Endothelial cell of umbilical vein (primary cell): Measurements from ENCODE around the gene APOB. TPM values are rescaled to one million over a fixed set of nuclear protein-coding genes. Genes with fewer than 3 reads are reported as not detected.

Experiments used
- BruUV-seq: library from RNA; stranded (reverse); fragments of 400-500 nt; replicated peaks from 2 replicates; lab custom pipeline; 2021; lab: Mats Ljungman, UMichigan
- CTCF ChIA-PET: fragments of 300-600, 350-600 bp; sonication (Branson Sonifier 250); formaldehyde crosslinking; loops from one replicate; lab custom pipeline; 2021; ENCODE audit warnings: antibody characterized with exemption, inconsistent platforms; lab: Charles Lee
- POLR2A ChIA-PET: fragments of 300-600, 350-600 bp; sonication (Branson Sonifier 250); formaldehyde crosslinking; loops from one replicate; lab custom pipeline; 2021; ENCODE audit warnings: antibody characterized with exemption, inconsistent platforms; lab: Charles Lee
- DNase-seq: peaks from one replicate; pipeline ENCODE4 v3.0.0-alpha.2; 2011; ENCODE audit warnings: low read depth, low spot score
- FAIRE-seq: peaks from 2 replicates; lab custom pipeline; 2011; peaks lifted over from hg19 to GRCh38; lab: Jason Lieb, UNC
- H2AFZ ChIP-seq: 2 replicates; pipeline ENCODE4 v1.6.0; 2012; ENCODE audit warnings: low read depth, low read length, control low read depth, inconsistent platforms
- H3K27ac ChIP-seq: 2 replicates; pipeline ENCODE4 v1.5.1; 2011; ENCODE audit warnings: low read depth, mild to moderate bottlenecking, control low read depth, low read length, moderate library complexity; ENCODE audit not compliant: insufficient read depth
- H3K27me3 ChIP-seq, 2 experiments: 2 replicates each; pipeline versions ENCODE4 v1.6.0 to v1.6.1; 2011; ENCODE audit warnings: low read length in 2 of 2, mixed read lengths in 1 of 2; ENCODE audit not compliant: control insufficient read depth in 2 of 2, insufficient read depth in 2 of 2
- H3K36me3 ChIP-seq, 2 experiments: 2 replicates in 1 of 2; 3 replicates in 1 of 2; pipeline ENCODE4 v1.5.1; 2011; ENCODE audit warnings: low read length in 2 of 2, mild to moderate bottlenecking in 1 of 2, moderate library complexity in 1 of 2; ENCODE audit not compliant: control insufficient read depth in 2 of 2, insufficient read depth in 2 of 2; ENCODE audit errors: extremely low read depth in 1 of 2
- H3K4me1 ChIP-seq: 3 replicates; pipeline ENCODE4 v1.5.1; 2011; ENCODE audit warnings: mild to moderate bottlenecking, low read length; ENCODE audit not compliant: control insufficient read depth, insufficient read depth; ENCODE audit errors: extremely low read depth
- H3K4me2 ChIP-seq: 2 replicates; pipeline ENCODE4 v1.6.1; 2011; ENCODE audit warnings: low read length, control low read depth, mixed read lengths; ENCODE audit not compliant: insufficient read depth
- H3K4me3 ChIP-seq, 3 experiments: fragments of 200-600 bp in 1 of 3; sonication (generic), shearing (Covaris generic) in 1 of 3; replicated peaks in 1 of 3; 2 replicates each; pipeline ENCODE4 v1.5.1; 2011 to 2016; ENCODE audit warnings: control low read depth in 3 of 3, low read length in 3 of 3, mild to moderate bottlenecking in 2 of 3, inconsistent platforms in 1 of 3, low read depth in 1 of 3, moderate library complexity in 1 of 3; ENCODE audit not compliant: insufficient read depth in 1 of 3
- H3K79me2 ChIP-seq: 2 replicates; pipeline ENCODE4 v1.6.0; 2012; ENCODE audit warnings: low read length, inconsistent platforms; ENCODE audit not compliant: control insufficient read depth, insufficient read depth
- H3K9ac ChIP-seq: replicated peaks from 2 replicates; pipeline ENCODE3; 2011; ENCODE audit warnings: low read length, control low read depth; ENCODE audit not compliant: insufficient read depth; ENCODE audit errors: extremely low read depth
- H3K9me1 ChIP-seq: replicated peaks from 3 replicates; pipeline ENCODE4 v1.6.0; 2011; ENCODE audit warnings: mild to moderate bottlenecking, low read length; ENCODE audit not compliant: control insufficient read depth, insufficient read depth; ENCODE audit errors: extremely low read depth
- H3K9me3 ChIP-seq: replicated peaks from 2 replicates; pipeline ENCODE4 v1.5.1; 2012; ENCODE audit warnings: low read length, inconsistent platforms; ENCODE audit not compliant: control insufficient read depth, insufficient read depth
- H4K20me1 ChIP-seq: replicated peaks from 2 replicates; pipeline ENCODE3; 2011; ENCODE audit warnings: mild to moderate bottlenecking, low read length; ENCODE audit not compliant: control insufficient read depth, insufficient read depth; ENCODE audit errors: extremely low read depth
- EZH2 ChIP-seq: IDR thresholded peaks from 2 replicates; pipeline ENCODE4 v1.6.1; 2012; ENCODE audit warnings: borderline replicate concordance, low read depth, mild to moderate bottlenecking, moderate library complexity, low read length, inconsistent platforms; ENCODE audit not compliant: severe bottlenecking
- FOS ChIP-seq: IDR thresholded peaks from 2 replicates; pipeline ENCODE4 v1.6.1; 2011; ENCODE audit warnings: mild to moderate bottlenecking, low read length, moderate library complexity, borderline replicate concordance; ENCODE audit not compliant: insufficient read depth
- JUN ChIP-seq: IDR thresholded peaks from 2 replicates; pipeline ENCODE4 v1.6.1; 2011; ENCODE audit warnings: borderline replicate concordance, low read depth; ENCODE audit not compliant: insufficient read length, insufficient read depth
- dilution Hi-C: fragments of 300-500 bp; cut with MboI; formaldehyde crosslinking; loops from one replicate; pipeline ENCODE4 v1.15.0; 2019; ENCODE audit warnings: low sequenced_read_pairs; ENCODE audit not compliant: extremely low pct_ligation_motif_present
- intact Hi-C: fragments of 100-400 bp; cut with micrococcal nuclease; formaldehyde crosslinking; loops from one replicate; pipeline ENCODE4 v1.10.0; 2022
- polyA plus RNA-seq, 4 experiments: library from polyadenylated mRNA; depleted of rRNA in 3 of 4; stranded (reverse) in 3 of 4; unstranded in 1 of 4; fragments of >200 nt; gene quantifications; 2 replicates each; pipeline versions ENCODE4 v1.2.1 to v1.2.3, GENCODE V29; 2011 to 2012; ENCODE audit warnings: missing spikeins in 1 of 4
- total RNA-seq: library from RNA; stranded (reverse); gene quantifications from 2 replicates; pipeline ENCODE4 v1.2.3, GENCODE V29; 2021
- TF ChIP-seq, protein P1 (sequence below), 2 donors: IDR thresholded peaks; 1 replicate in 1 of 2; 2 replicates in 1 of 2; pipeline ENCODE4 v1.5.1; 2011; ENCODE audit warnings: low read length in 2 of 2, mild to moderate bottlenecking in 2 of 2, moderate library complexity in 2 of 2, control low read depth in 1 of 2, inconsistent platforms in 1 of 2, low read depth in 1 of 2; ENCODE audit not compliant: insufficient read depth in 1 of 2; ENCODE audit errors: extremely low read depth in 1 of 2

Gene APOB
- total and polyA plus RNA-seq, 2 donors (not counting 3 experiments of a cell fraction or from before 2014, with no cell fraction given): 0.07 to 0.09 TPM

DNA sequence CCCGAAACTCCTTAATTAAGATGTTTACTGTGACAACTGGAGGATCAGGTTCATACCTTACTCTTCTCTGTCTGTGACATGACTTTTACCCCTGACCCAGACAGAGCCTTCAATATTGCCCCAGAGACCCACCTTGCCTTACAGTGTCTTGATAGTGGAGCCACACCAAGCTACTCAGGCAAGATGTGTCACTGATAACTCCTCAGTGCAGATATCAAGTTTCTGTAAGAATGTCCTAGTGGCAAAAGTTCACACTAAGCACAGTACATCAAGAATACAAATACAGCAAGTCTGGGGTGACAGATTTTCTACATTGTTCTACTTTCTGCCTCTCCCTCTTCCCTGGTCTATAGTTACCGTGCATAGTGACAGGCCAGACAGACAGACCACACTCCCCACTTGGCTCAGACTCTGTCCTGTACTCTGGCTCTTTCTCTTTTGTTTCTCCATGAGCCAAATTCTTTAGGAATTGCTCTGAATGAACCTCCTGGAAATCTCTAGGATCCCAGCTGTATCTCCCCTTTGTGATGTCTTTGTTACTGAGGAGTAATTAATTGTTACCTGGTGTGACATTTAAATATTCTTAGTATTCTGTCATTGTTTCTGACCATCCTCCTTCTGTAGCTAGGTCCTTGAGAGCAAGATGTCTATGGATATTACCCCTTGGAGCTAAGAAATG, 24.1 kb upstream of the APOB start:
- ChIA-PET POLR2A (no interaction called here), CTCF (interaction anchor here (1.3 to 1.5 kb wide), 2 partner anchors 13 to 49 kb away, joined by 3 to 5 read pairs; no protein-coding TSS in a partner anchor)
- no peak overlapping the region for H3K9ac ChIP-seq
- no peak overlapping the region for H3K27ac ChIP-seq
- no peak overlapping the region for H2AFZ ChIP-seq
- dilution Hi-C loops (no loop called here), intact Hi-C loops (no loop called here)
- H3K36me3 ChIP-seq: no peaks in the 10 kb centered on the region
- no TSS peak for BruUV-seq
- no peaks in the 10 kb centered on the region for H3K79me2 ChIP-seq
- peaks cover 14% of the 10 kb centered on the region for H3K4me1 ChIP-seq
- H3K27me3 ChIP-seq: peaks cover 0 to 2% of the 10 kb centered on the region in 2 experiments
- TF ChIP-seq FOS: no peak
- no peak for TF ChIP-seq JUN
- TF ChIP-seq EZH2: no peak
- TF ChIP-seq, protein P1, sequence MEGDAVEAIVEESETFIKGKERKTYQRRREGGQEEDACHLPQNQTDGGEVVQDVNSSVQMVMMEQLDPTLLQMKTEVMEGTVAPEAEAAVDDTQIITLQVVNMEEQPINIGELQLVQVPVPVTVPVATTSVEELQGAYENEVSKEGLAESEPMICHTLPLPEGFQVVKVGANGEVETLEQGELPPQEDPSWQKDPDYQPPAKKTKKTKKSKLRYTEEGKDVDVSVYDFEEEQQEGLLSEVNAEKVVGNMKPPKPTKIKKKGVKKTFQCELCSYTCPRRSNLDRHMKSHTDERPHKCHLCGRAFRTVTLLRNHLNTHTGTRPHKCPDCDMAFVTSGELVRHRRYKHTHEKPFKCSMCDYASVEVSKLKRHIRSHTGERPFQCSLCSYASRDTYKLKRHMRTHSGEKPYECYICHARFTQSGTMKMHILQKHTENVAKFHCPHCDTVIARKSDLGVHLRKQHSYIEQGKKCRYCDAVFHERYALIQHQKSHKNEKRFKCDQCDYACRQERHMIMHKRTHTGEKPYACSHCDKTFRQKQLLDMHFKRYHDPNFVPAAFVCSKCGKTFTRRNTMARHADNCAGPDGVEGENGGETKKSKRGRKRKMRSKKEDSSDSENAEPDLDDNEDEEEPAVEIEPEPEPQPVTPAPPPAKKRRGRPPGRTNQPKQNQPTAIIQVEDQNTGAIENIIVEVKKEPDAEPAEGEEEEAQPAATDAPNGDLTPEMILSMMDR (IDR thresholded peaks at IDR 0.05; ENCODE audit: extremely low read depth in 1 of 2, insufficient read depth in 1 of 2, low read depth in 1 of 2, low read length in 2 of 2): no peak
- H3K9me3 ChIP-seq: no peaks in the 10 kb centered on the region
- H4K20me1 ChIP-seq: no peaks in the 10 kb centered on the region
- FAIRE-seq (no peak), DNase-seq (no peak)
- no peaks in the 10 kb centered on the region for H3K9me1 ChIP-seq
- no peak overlapping the region for H3K4me3 ChIP-seq
- no peak overlapping the region for H3K4me2 ChIP-seq

- Histone ChIP-seq H3K27me3 (peaks cover 0 to 2% of the 10 kb centered on the region in 2 experiments), H3K27ac (no peak overlapping the region), H3K4me2 (no peak overlapping the region), H3K36me3 (no peaks in the 10 kb centered on the region), H3K4me3 (no peak overlapping the region), H3K9me1 (no peaks in the 10 kb centered on the region), H2AFZ (no peak overlapping the region), H4K20me1 (no peaks in the 10 kb centered on the region), H3K9ac (no peak overlapping the region), H3K4me1 (peaks cover 14% of the 10 kb centered on the region), H3K79me2 (no peaks in the 10 kb centered on the region), H3K9me3 (no peaks in the 10 kb centered on the region)
- dilution Hi-C loops: no loop called here
- no TSS peak for BruUV-seq
- ChIA-PET POLR2A (no interaction called here), CTCF (interaction anchor here (1.3 to 1.5 kb wide), 2 partner anchors 12 to 50 kb away, joined by 3 to 5 read pairs; no protein-coding TSS in a partner anchor)
- FAIRE-seq: no peak
- intact Hi-C loops: no loop called here
- TF ChIP-seq EZH2: no peak
- TF ChIP-seq JUN: no peak
- no peak for TF ChIP-seq FOS
- TF ChIP-seq, protein P1 (IDR thresholded peaks at IDR 0.05; ENCODE audit: extremely low read depth in 1 of 2, insufficient read depth in 1 of 2, low read depth in 1 of 2, low read length in 2 of 2): no peak
- no peak for DNase-seq
Observed at GRCh38 chr2:21067125-21067524, 23.3 kb upstream of the APOB start.
